H9 (cell line): ENCODE measurements around the gene CARS1. TPM values are rescaled to one million over a fixed set of nuclear protein-coding genes. Genes with fewer than 3 reads are reported as not detected.

Experiments used
- DNase-seq: peaks from one replicate; pipeline ENCODE4 v3.0.0-alpha.2; 2017
- H2AFZ ChIP-seq: one replicate; pipeline ENCODE4 v1.6.1; 2013; ENCODE audit warnings: mild to moderate bottlenecking, low read length, control low read depth, moderate library complexity
- H2AK5ac ChIP-seq: 2 replicates; pipeline ENCODE4 v1.6.1; 2013; ENCODE audit warnings: low read length, control low read depth, mixed read lengths; ENCODE audit not compliant: insufficient read length
- H2BK120ac ChIP-seq: one replicate; pipeline ENCODE4 v1.6.1; 2013; ENCODE audit warnings: low read depth, mild to moderate bottlenecking, low read length, control low read depth, inconsistent platforms; ENCODE audit not compliant: poor library complexity, severe bottlenecking
- H2BK12ac ChIP-seq: 2 replicates; pipeline ENCODE4 v1.6.1; 2013; ENCODE audit warnings: low read length, control low read depth, mixed read lengths, low read depth; ENCODE audit not compliant: insufficient read length
- H2BK15ac ChIP-seq: 2 replicates; pipeline ENCODE4 v1.6.1; 2013; ENCODE audit warnings: low read depth, low read length, control low read depth
- H2BK20ac ChIP-seq: one replicate; pipeline ENCODE4 v1.6.1; 2013; ENCODE audit warnings: low read depth, mild to moderate bottlenecking, low read length, control low read depth, inconsistent platforms; ENCODE audit not compliant: poor library complexity, severe bottlenecking
- H2BK5ac ChIP-seq: 2 replicates; pipeline ENCODE4 v1.6.1; 2013; ENCODE audit warnings: low read length, control low read depth, mixed read lengths; ENCODE audit not compliant: insufficient read length
- H3K14ac ChIP-seq: 2 replicates; pipeline ENCODE4 v1.6.1; 2013; ENCODE audit warnings: low read length, control low read depth; ENCODE audit not compliant: insufficient read depth
- H3K18ac ChIP-seq: 2 replicates; pipeline ENCODE4 v1.6.1; 2013; ENCODE audit warnings: low read depth, mild to moderate bottlenecking, mixed read lengths, low read length, control low read depth; ENCODE audit not compliant: insufficient read length
- H3K23ac ChIP-seq: 2 replicates; pipeline ENCODE4 v1.6.1; 2013; ENCODE audit warnings: low read length, control low read depth, mixed read lengths, low read depth; ENCODE audit not compliant: insufficient read length
- H3K23me2 ChIP-seq: 2 replicates; pipeline ENCODE4 v1.6.1; 2013; ENCODE audit warnings: low read depth, mild to moderate bottlenecking, mixed read lengths, low read length, control low read depth; ENCODE audit not compliant: insufficient read length, poor library complexity, severe bottlenecking
- H3K27ac ChIP-seq: 2 replicates; pipeline ENCODE4 v1.5.1; 2013; ENCODE audit warnings: low read length, control low read depth, mixed read lengths, low read depth; ENCODE audit not compliant: insufficient read length
- H3K27me3 ChIP-seq: 2 replicates; pipeline ENCODE4 v1.6.1; 2013; ENCODE audit warnings: low read length, control low read depth, inconsistent platforms; ENCODE audit not compliant: insufficient read depth
- H3K4ac ChIP-seq: 2 replicates; pipeline ENCODE4 v1.6.1; 2013; ENCODE audit warnings: low read depth, mild to moderate bottlenecking, control low read depth, inconsistent platforms, low read length, moderate library complexity
- H3K4me1 ChIP-seq: 2 replicates; pipeline ENCODE4 v1.6.1; 2013; ENCODE audit warnings: low read length, control low read depth, inconsistent platforms; ENCODE audit not compliant: insufficient read depth
- H3K4me2 ChIP-seq: 2 replicates; pipeline ENCODE4 v1.6.1; 2013; ENCODE audit warnings: low read length, control low read depth, mixed read lengths; ENCODE audit not compliant: insufficient read length, insufficient read depth
- H3K56ac ChIP-seq: 2 replicates; pipeline ENCODE4 v1.6.1; 2013; ENCODE audit warnings: low read depth, mild to moderate bottlenecking, mixed read lengths, low read length, control low read depth; ENCODE audit not compliant: insufficient read length
- H3K79me1 ChIP-seq: 2 replicates; pipeline ENCODE4 v1.6.1; 2013; ENCODE audit warnings: low read depth, mild to moderate bottlenecking, moderate library complexity, low read length, control low read depth, inconsistent platforms; ENCODE audit not compliant: insufficient read depth, poor library complexity, severe bottlenecking
- H3K79me2 ChIP-seq: 2 replicates; pipeline ENCODE4 v1.6.1; 2013; ENCODE audit warnings: low read length, control low read depth, inconsistent platforms; ENCODE audit not compliant: insufficient read depth
- H3K9ac ChIP-seq: 2 replicates; pipeline ENCODE4 v1.6.1; 2013; ENCODE audit warnings: low read length, control low read depth, mixed read lengths; ENCODE audit not compliant: insufficient read length; ENCODE audit errors: extremely low read depth
- H3K9me3 ChIP-seq: one replicate; pipeline ENCODE4 v1.6.1; 2013; ENCODE audit warnings: low read depth, low read length, inconsistent platforms; ENCODE audit not compliant: control insufficient read depth
- H3T11ph ChIP-seq: one replicate; pipeline ENCODE4 v1.6.1; 2013; ENCODE audit warnings: mild to moderate bottlenecking, low read length, control low read depth, inconsistent platforms
- H4K20me1 ChIP-seq: one replicate; pipeline ENCODE4 v1.6.1; 2013; ENCODE audit not compliant: control insufficient read depth, insufficient read length, insufficient read depth
- H4K5ac ChIP-seq: 2 replicates; pipeline ENCODE4 v1.6.1; 2013; ENCODE audit warnings: low read depth, mild to moderate bottlenecking, mixed read lengths, low read length, control low read depth; ENCODE audit not compliant: insufficient read length
- H4K8ac ChIP-seq: replicated peaks from 2 replicates; pipeline ENCODE4 v1.6.1; 2013; ENCODE audit warnings: low read length, control low read depth, mixed read lengths, low read depth; ENCODE audit not compliant: insufficient read length
- H4K91ac ChIP-seq: 2 replicates; pipeline ENCODE4 v1.6.1; 2013; ENCODE audit warnings: low read depth, mild to moderate bottlenecking, moderate library complexity, mixed read lengths, low read length, control low read depth; ENCODE audit not compliant: insufficient read length
- H3K27ac Mint-ChIP-seq, 3 experiments: 2 replicates in 2 of 3; 3 replicates in 1 of 3; pipeline ENCODE4 v1.8.0; 2020 to 2021; ENCODE audit warnings: mixed read lengths in 3 of 3, mild to moderate bottlenecking in 1 of 3, moderate library complexity in 1 of 3
- H3K27me3 Mint-ChIP-seq: 2 replicates; pipeline ENCODE4 v1.8.0; 2021; ENCODE audit warnings: low read depth, mild to moderate bottlenecking, moderate library complexity, mixed read lengths
- H3K36me3 Mint-ChIP-seq, 3 experiments: 2 replicates in 2 of 3; 3 replicates in 1 of 3; pipeline ENCODE4 v1.8.0; 2020 to 2021; ENCODE audit warnings: low read depth in 3 of 3, mixed read lengths in 3 of 3; ENCODE audit not compliant: insufficient read depth in 1 of 3
- H3K4me1 Mint-ChIP-seq, 2 experiments: 2 replicates each; pipeline ENCODE4 v1.8.0; 2020; ENCODE audit warnings: mixed read lengths in 2 of 2
- H3K4me3 Mint-ChIP-seq, 2 experiments: 2 replicates in 1 of 2; 3 replicates in 1 of 2; pipeline ENCODE4 v1.8.0; 2020 to 2021; ENCODE audit warnings: mild to moderate bottlenecking in 2 of 2, mixed read lengths in 2 of 2, moderate library complexity in 1 of 2
- H3K9me3 Mint-ChIP-seq, 2 experiments: 2 replicates in 1 of 2; 3 replicates in 1 of 2; pipeline ENCODE4 v1.8.0; 2020; ENCODE audit warnings: mild to moderate bottlenecking in 2 of 2, mixed read lengths in 2 of 2, moderate library complexity in 1 of 2
- WGBS: extraction: QIAGEN DNeasy Blood & Tissue Kit; methylation state at CpG from one replicate; pipeline ENCODE4 v1.1.7; 2013; ENCODE audit warnings: missing lambda C conversion rate, low lambda C conversion rate, mixed read lengths; ENCODE audit not compliant: insufficient read length; ENCODE audit errors: extremely low coverage; 5-methylcytosine and 5-hydroxymethylcytosine counted together
- total RNA-seq: library from RNA; stranded (reverse); gene quantifications from 2 replicates; pipeline ENCODE4 v1.2.1, GENCODE V29; 2021
- TF ChIP-seq, protein P1 (sequence below): fragments of 200-600 bp; sonication (generic); conservative IDR thresholded peaks from 3 replicates; pipeline ENCODE4 v1.8.0; 2021; ENCODE audit warnings: antibody characterized with exemption, mild to moderate bottlenecking

CARS1 gene
- total RNA-seq, 1 experiment from 2014 or later, result 92.3 TPM

DNA sequence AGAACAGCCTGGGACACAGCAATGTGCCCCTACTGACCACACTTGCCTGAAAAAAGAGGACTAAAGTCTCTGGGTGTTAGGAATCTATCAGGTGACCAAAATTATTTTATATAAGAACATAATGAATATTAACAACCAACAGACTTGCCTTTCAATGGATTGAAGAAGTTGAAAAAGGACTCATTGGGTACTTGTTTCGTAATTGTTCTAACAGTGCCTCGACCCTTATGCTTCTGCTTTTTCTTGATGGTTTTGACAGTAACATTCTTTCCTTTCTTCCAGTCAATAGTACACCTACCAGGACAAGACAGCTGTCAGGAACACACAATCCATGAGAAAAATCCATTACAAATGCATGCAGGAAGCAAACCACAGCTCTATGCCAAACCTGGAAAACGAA, 99.0 kb downstream of the CARS1 start:
- H4K91ac ChIP-seq, result no peak overlapping the region
- H2AFZ ChIP-seq, result no peak overlapping the region
- H3K27me3 ChIP-seq, result no peaks in the 10 kb centered on the region
- H2BK5ac ChIP-seq, result no peak overlapping the region
- H3K23me2 ChIP-seq, result no peaks in the 10 kb centered on the region
- Mint-ChIP-seq H3K36me3 (peaks cover 60 to 94% (median 83%) of the 10 kb centered on the region in 3 experiments), H3K27me3 (no peaks in the 10 kb centered on the region; the same call in 1 of the 2 replicates), H3K4me3 (no peak overlapping the region), H3K4me1 (peaks cover 30 to 31% of the 10 kb centered on the region in 2 experiments), H3K9me3 (no peaks in the 10 kb centered on the region), H3K27ac (peak overlapping the region in 1 of 3 experiments; percentile 29; a peak in 1 of 7 replicates)
- H3T11ph ChIP-seq, result no peak overlapping the region
- no peak overlapping the region for H2AK5ac ChIP-seq
- no peak for DNase-seq
- H3K14ac ChIP-seq, result no peak overlapping the region
- H3K56ac ChIP-seq, result no peak overlapping the region
- H4K5ac ChIP-seq, result no peak overlapping the region
- no peaks in the 10 kb centered on the region for H3K9me3 ChIP-seq
- no peaks in the 10 kb centered on the region for H4K20me1 ChIP-seq
- H3K4me2 ChIP-seq, result no peak overlapping the region
- no peak overlapping the region for H3K18ac ChIP-seq
- no peaks in the 10 kb centered on the region for H3K79me1 ChIP-seq
- no peak overlapping the region for H3K27ac ChIP-seq
- H2BK12ac ChIP-seq, result no peak overlapping the region
- no peak overlapping the region for H4K8ac ChIP-seq
- no CpG with 5 or more reads among the region's 3 CpGs for WGBS
- no peak overlapping the region for H2BK120ac ChIP-seq
- no peak overlapping the region for H3K23ac ChIP-seq
- H2BK20ac ChIP-seq, result no peak overlapping the region
- TF ChIP-seq, protein P1, sequence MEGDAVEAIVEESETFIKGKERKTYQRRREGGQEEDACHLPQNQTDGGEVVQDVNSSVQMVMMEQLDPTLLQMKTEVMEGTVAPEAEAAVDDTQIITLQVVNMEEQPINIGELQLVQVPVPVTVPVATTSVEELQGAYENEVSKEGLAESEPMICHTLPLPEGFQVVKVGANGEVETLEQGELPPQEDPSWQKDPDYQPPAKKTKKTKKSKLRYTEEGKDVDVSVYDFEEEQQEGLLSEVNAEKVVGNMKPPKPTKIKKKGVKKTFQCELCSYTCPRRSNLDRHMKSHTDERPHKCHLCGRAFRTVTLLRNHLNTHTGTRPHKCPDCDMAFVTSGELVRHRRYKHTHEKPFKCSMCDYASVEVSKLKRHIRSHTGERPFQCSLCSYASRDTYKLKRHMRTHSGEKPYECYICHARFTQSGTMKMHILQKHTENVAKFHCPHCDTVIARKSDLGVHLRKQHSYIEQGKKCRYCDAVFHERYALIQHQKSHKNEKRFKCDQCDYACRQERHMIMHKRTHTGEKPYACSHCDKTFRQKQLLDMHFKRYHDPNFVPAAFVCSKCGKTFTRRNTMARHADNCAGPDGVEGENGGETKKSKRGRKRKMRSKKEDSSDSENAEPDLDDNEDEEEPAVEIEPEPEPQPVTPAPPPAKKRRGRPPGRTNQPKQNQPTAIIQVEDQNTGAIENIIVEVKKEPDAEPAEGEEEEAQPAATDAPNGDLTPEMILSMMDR, result no peak
- peaks cover 4% of the 10 kb centered on the region; the same call in 1 of the 2 replicates for H3K4me1 ChIP-seq
- no peaks in the 10 kb centered on the region; the same call in 1 of the 2 replicates for H3K79me2 ChIP-seq
- no peak overlapping the region for H3K9ac ChIP-seq
- H2BK15ac ChIP-seq, result no peak overlapping the region
- no peak overlapping the region for H3K4ac ChIP-seq
